Spleen (tissue), 11 donors: ENCODE data around the gene ANKRD44. TPM values are rescaled to one million over a fixed set of nuclear protein-coding genes. Genes with fewer than 3 reads are reported as not detected.

Experiments used
- DNase-seq: peaks from one replicate; pipeline ENCODE4 v3.0.0-alpha.2; 2020
- H3K27ac ChIP-seq, 8 donors: fragments of 200-600 bp; sonication (generic) in 7 of 8; 1 replicate in 4 of 8; 2 replicates in 4 of 8; pipeline versions ENCODE4 v1.5.0 to v1.8.0; 2016 to 2021; ENCODE audit warnings: inconsistent platforms in 4 of 8, mild to moderate bottlenecking in 4 of 8, moderate library complexity in 1 of 8
- H3K27me3 ChIP-seq, 7 donors: fragments of 200-600 bp; sonication (generic) in 6 of 7; replicated peaks in 1 of 7; 1 replicate in 4 of 7; 2 replicates in 3 of 7; pipeline versions ENCODE4 v1.5.0 to v1.8.0; 2016 to 2021; ENCODE audit warnings: inconsistent platforms in 3 of 7, mild to moderate bottlenecking in 1 of 7
- H3K36me3 ChIP-seq, 6 donors: fragments of 200-600 bp; sonication (generic) in 5 of 6; 1 replicate in 4 of 6; 2 replicates in 2 of 6; pipeline versions ENCODE4 v1.5.0 to v1.8.0; 2016 to 2021; ENCODE audit warnings: inconsistent platforms in 2 of 6
- H3K4me1 ChIP-seq, 6 donors: fragments of 200-600 bp; sonication (generic) in 5 of 6; 1 replicate in 3 of 6; 2 replicates in 3 of 6; pipeline versions ENCODE4 v1.5.0 to v1.8.0; 2016 to 2021; ENCODE audit warnings: inconsistent platforms in 3 of 6
- H3K4me3 ChIP-seq, 8 donors: fragments of 200-600 bp; sonication (generic) in 7 of 8; 1 replicate in 4 of 8; 2 replicates in 4 of 8; pipeline versions ENCODE4 v1.5.0 to v1.8.0; 2016 to 2021; ENCODE audit warnings: inconsistent platforms in 4 of 8, mild to moderate bottlenecking in 4 of 8, moderate library complexity in 2 of 8
- H3K9me3 ChIP-seq, 8 donors: fragments of 200-600 bp; sonication (generic) in 7 of 8; 1 replicate in 4 of 8; 2 replicates in 4 of 8; pipeline versions ENCODE4 v1.5.0 to v1.8.0; 2016 to 2021; ENCODE audit warnings: inconsistent platforms in 4 of 8
- CTCF ChIP-seq, 11 experiments: fragments of 200-600 bp in 7 of 11; fragments of 450-650 bp in 4 of 11; sonication (generic) in 4 of 11; IDR thresholded peaks in 8 of 11; conservative IDR thresholded peaks in 3 of 11; 1 replicate in 7 of 11; 2 replicates in 4 of 11; pipeline versions ENCODE4 v1.4.0 to v1.8.0; 2016 to 2021; ENCODE audit warnings: antibody characterized with exemption in 11 of 11, inconsistent platforms in 4 of 11, mild to moderate bottlenecking in 1 of 11
- POLR2A ChIP-seq, 3 donors: fragments of 450-650 bp; IDR thresholded peaks; one replicate each; pipeline ENCODE4 v1.5.1; 2017; ENCODE audit warnings: antibody characterized with exemption in 3 of 3, mild to moderate bottlenecking in 1 of 3
- POLR2AphosphoS5 ChIP-seq, 3 donors: sonication (generic); formaldehyde crosslinking; IDR thresholded peaks; one replicate each; pipeline ENCODE4 v1.5.1; 2017; ENCODE audit warnings: antibody characterized with exemption in 3 of 3
- WGBS, 5 donors: extraction: QIAGEN DNeasy Blood & Tissue Kit in 3 of 5; methylation state at CpG; one replicate each; pipeline versions ENCODE4 v1.1.5 to v1.1.7; 2013 to 2018; 5-methylcytosine and 5-hydroxymethylcytosine counted together
- intact Hi-C: fragments of 100-400 bp; cut with DNase I; formaldehyde crosslinking; loops from one replicate; pipeline ENCODE4 v1.15.0; 2023; ENCODE audit warnings: low total_unique reads
- polyA plus RNA-seq, 3 donors: library from polyadenylated mRNA; stranded (reverse); fragments of 200-250 nt; gene quantifications; one replicate each; pipeline ENCODE4 v1.2.1, GENCODE V29; 2013
- total RNA-seq, 7 donors: library from RNA; depleted of rRNA in 3 of 7; stranded (reverse); fragments of >200 nt in 3 of 7; fragmentation: NEBNext Ultra II Directional in 4 of 7; extraction: Animal tissue kit (Norgen Biotek cat#: 25700) in 4 of 7; gene quantifications; one replicate each; pipeline versions ENCODE4 v1.1.0 to v1.2.1, GENCODE V29; 2016 to 2021
- donor health status: healthy with polysubstance abuse.
- donor health status: DM: no; HTN: no; CAD: no; lungs with moderate emphysema.
- donor health status: DM: no; HTN: no; CAD: no.
- donor health status: Bipolar disorder and iron deficiency.
- donor health status: healthy.
- donor health status: DM: no; HTN: no; CAD: no.
- donor health status: DM: yes; HTN: yes; CAD: no.

Gene ANKRD44
- total and polyA plus RNA-seq, 10 donors, result 16.0 to 183 (median 140) TPM

- intact Hi-C loops, result no loop called here
- Histone ChIP-seq H3K4me1 (peaks cover 0 to 9% (median 0%) of the 10 kb centered on the region in 6 donors), H3K36me3 (peaks cover 0 to 100% (median 31%) of the 10 kb centered on the region in 6 donors), H3K27ac (no peak overlapping the region), H3K4me3 (no peak overlapping the region), H3K9me3 (no peaks in the 10 kb centered on the region), H3K27me3 (no peaks in the 10 kb centered on the region)
- no peak for DNase-seq
- TF ChIP-seq CTCF (IDR thresholded peaks at IDR 0.05 in 8 of 11, conservative IDR thresholded peaks at IDR 0.05 in 3 of 11) (no peak), POLR2A (IDR thresholded peaks at IDR 0.05) (no peak), POLR2AphosphoS5 (IDR thresholded peaks at IDR 0.05) (no peak)
- WGBS, 5 donors, result 89 to 97% (median 93%) methylated on average over 2 of the region's 2 CpGs
These were observed 209.1 kb downstream of the ANKRD44 start for GRCh38 chr2:197101519-197101918.

GRCh38 chr2:197097578-197098366 lies 212.8 kb downstream of the ANKRD44 start:
- DNase-seq, result no peak
- H3K9me3 ChIP-seq, result no peaks in the 10 kb centered on the region
- H3K27me3 ChIP-seq, result no peaks in the 10 kb centered on the region
- intact Hi-C loops, result no loop called here
- H3K27ac ChIP-seq, result peak overlapping the region in 2 of 8 donors; percentile 3 to 7
- TF ChIP-seq POLR2AphosphoS5 (IDR thresholded peaks at IDR 0.05) (peak in 1 of 3 donors; percentile 65), POLR2A (IDR thresholded peaks at IDR 0.05) (no peak)
- H3K4me1 ChIP-seq, result peaks cover 0 to 9% (median 0%) of the 10 kb centered on the region in 6 donors
- 77 to 90% (median 85%) methylated on average over 7 of the region's 7 CpGs for WGBS, 5 donors
- H3K4me3 ChIP-seq, result no peak overlapping the region
- H3K36me3 ChIP-seq, result peaks cover 0 to 94% (median 33%) of the 10 kb centered on the region in 6 donors

- H3K36me3 ChIP-seq, result peaks cover 0 to 98% (median 34%) of the 10 kb centered on the region in 6 donors
- no peaks in the 10 kb centered on the region for H3K27me3 ChIP-seq
- peaks cover 0 to 5% (median 0%) of the 10 kb centered on the region in 6 donors for H3K4me1 ChIP-seq
- intact Hi-C loops, result no loop called here
- H3K27ac ChIP-seq, result no peak overlapping the region
- H3K4me3 ChIP-seq, result no peak overlapping the region
- H3K9me3 ChIP-seq, result no peaks in the 10 kb centered on the region
- 74 to 96% (median 89%) methylated on average over 2 of the region's 2 CpGs for WGBS, 5 donors
- TF ChIP-seq POLR2AphosphoS5 (IDR thresholded peaks at IDR 0.05) (no peak), CTCF (IDR thresholded peaks at IDR 0.05 in 8 of 11, conservative IDR thresholded peaks at IDR 0.05 in 3 of 11) (no peak), POLR2A (IDR thresholded peaks at IDR 0.05) (no peak)
- DNase-seq, result no peak
These were observed 213.9 kb downstream of the ANKRD44 start for GRCh38 chr2:197096649-197097048.

- peaks cover 0 to 98% (median 21%) of the 10 kb centered on the region in 6 donors for H3K36me3 ChIP-seq
- intact Hi-C loops, result no loop called here
- H3K9me3 ChIP-seq, result no peaks in the 10 kb centered on the region
- H3K4me3 ChIP-seq, result no peak overlapping the region
- no peak for DNase-seq
- TF ChIP-seq CTCF (IDR thresholded peaks at IDR 0.05 in 8 of 11, conservative IDR thresholded peaks at IDR 0.05 in 3 of 11), result no peak
- TF ChIP-seq POLR2A (IDR thresholded peaks at IDR 0.05), result no peak
- TF ChIP-seq POLR2AphosphoS5 (IDR thresholded peaks at IDR 0.05), result peak in 1 of 3 donors; percentile 82
- WGBS, 5 donors, result 59 to 84% (median 72%) methylated on average over 4 of the region's 4 CpGs
- H3K4me1 ChIP-seq, result peaks cover 0 to 14% (median 0%) of the 10 kb centered on the region in 6 donors
- peak overlapping the region in 1 of 8 donors; percentile 31 for H3K27ac ChIP-seq
- H3K27me3 ChIP-seq, result no peaks in the 10 kb centered on the region
These were observed 218.1 kb downstream of the ANKRD44 start for GRCh38 chr2:197092431-197092830.
